ENCODE data around the gene SHQ1. TPM values are rescaled to one million over a fixed set of nuclear protein-coding genes. Genes with fewer than 3 reads are reported as not detected.
"Not testable (repeated sequence)": the region's sequence is repeated elsewhere in the genome, so short reads cannot be mapped to it uniquely, and the experiment has no call there.

Gene SHQ1
- total RNA-seq, 3 donors from 2014 or later (not counting 1 experiment from before 2014, with no cell fraction given), result 16.3 to 36.7 (median 35.9) TPM

GRCh38 chr3:72719137-72719536 lies 129.1 kb downstream of the SHQ1 start:
- DNase-seq (no peak), ATAC-seq (no peak)
- H3K27me3 Mint-ChIP-seq (ENCODE audit: low read depth in 2 of 2), result peaks cover 0 to 6% of the 10 kb centered on the region in 2 donors
- H3K9me3 Mint-ChIP-seq, result no peaks in the 10 kb centered on the region
- H3K4me3 ChIP-seq (ENCODE audit: low read length), result no peak overlapping the region
- no peak overlapping the region for H3K27ac ChIP-seq (ENCODE audit: low read length)
- no peaks in the 10 kb centered on the region for H3K4me1 Mint-ChIP-seq
- H3K27ac Mint-ChIP-seq, result no peak overlapping the region
- no peaks in the 10 kb centered on the region for H3K4me1 ChIP-seq (ENCODE audit: control insufficient read depth, insufficient read depth, low read length)
- H3K27me3 ChIP-seq (ENCODE audit: control insufficient read depth, insufficient read depth, low read length), result no peaks in the 10 kb centered on the region
- no peak for TF ChIP-seq CTCF (IDR thresholded peaks at IDR 0.05)
- H3K36me3 Mint-ChIP-seq, result peaks cover 6% of the 10 kb centered on the region
- H3K9me3 ChIP-seq (ENCODE audit: control insufficient read depth, insufficient read depth, low read length), result peaks cover 5% of the 10 kb centered on the region
- no peaks in the 10 kb centered on the region for H3K36me3 ChIP-seq (ENCODE audit: control insufficient read depth, insufficient read depth, low read length)
- H3K4me3 Mint-ChIP-seq, result no peak overlapping the region
- intact Hi-C loops (cut with micrococcal nuclease), result no loop called here

GRCh38 chr3:72714135-72714534 lies 134.1 kb downstream of the SHQ1 start:
- H3K4me3 ChIP-seq (ENCODE audit: low read length); ATAC-seq; H3K9me3 ChIP-seq (ENCODE audit: control insufficient read depth, insufficient read depth, low read length); intact Hi-C loops (cut with micrococcal nuclease); H3K36me3 ChIP-seq (ENCODE audit: control insufficient read depth, insufficient read depth, low read length); H3K4me3 Mint-ChIP-seq; H3K4me1 ChIP-seq (ENCODE audit: control insufficient read depth, insufficient read depth, low read length); H3K27ac ChIP-seq (ENCODE audit: low read length); H3K27ac Mint-ChIP-seq; DNase-seq; H3K9me3 Mint-ChIP-seq; H3K27me3 ChIP-seq (ENCODE audit: control insufficient read depth, insufficient read depth, low read length); H3K27me3 Mint-ChIP-seq (ENCODE audit: low read depth in 2 of 2); H3K4me1 Mint-ChIP-seq; H3K36me3 Mint-ChIP-seq: not testable (repeated sequence)
- no CpG with 5 or more reads among the region's 3 CpGs for WGBS (ENCODE audit: insufficient coverage)

DNA sequence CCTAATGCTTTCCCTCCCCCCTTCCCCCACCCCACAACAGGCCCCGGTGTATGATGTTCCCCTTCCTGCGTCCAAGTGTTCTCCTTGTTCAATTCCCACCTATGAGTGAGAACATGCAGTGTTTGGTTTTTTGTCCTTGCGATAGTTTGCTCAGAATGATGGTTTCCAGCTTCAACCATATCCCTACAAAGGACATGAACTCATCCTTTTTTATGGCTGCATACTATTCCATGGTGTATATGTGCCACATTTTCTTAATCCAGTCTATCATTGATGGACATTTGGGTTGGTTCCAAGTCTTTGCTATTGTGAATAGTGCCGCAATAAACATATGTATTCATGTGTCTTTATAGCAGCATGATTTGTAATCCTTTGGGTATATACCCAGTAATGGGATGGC lies 137.8 kb downstream of the SHQ1 start:
- H3K27me3 Mint-ChIP-seq (ENCODE audit: low read depth in 2 of 2); H3K27me3 ChIP-seq (ENCODE audit: control insufficient read depth, insufficient read depth, low read length); ATAC-seq; H3K4me3 Mint-ChIP-seq; H3K27ac Mint-ChIP-seq; DNase-seq; H3K36me3 Mint-ChIP-seq; H3K9me3 Mint-ChIP-seq; H3K27ac ChIP-seq (ENCODE audit: low read length); H3K4me1 ChIP-seq (ENCODE audit: control insufficient read depth, insufficient read depth, low read length); H3K9me3 ChIP-seq (ENCODE audit: control insufficient read depth, insufficient read depth, low read length); intact Hi-C loops (cut with micrococcal nuclease); H3K36me3 ChIP-seq (ENCODE audit: control insufficient read depth, insufficient read depth, low read length); H3K4me1 Mint-ChIP-seq; H3K4me3 ChIP-seq (ENCODE audit: low read length): not testable (repeated sequence)
- WGBS (ENCODE audit: insufficient coverage), result 100% methylated on average over 3 of the region's 4 CpGs

DNA sequence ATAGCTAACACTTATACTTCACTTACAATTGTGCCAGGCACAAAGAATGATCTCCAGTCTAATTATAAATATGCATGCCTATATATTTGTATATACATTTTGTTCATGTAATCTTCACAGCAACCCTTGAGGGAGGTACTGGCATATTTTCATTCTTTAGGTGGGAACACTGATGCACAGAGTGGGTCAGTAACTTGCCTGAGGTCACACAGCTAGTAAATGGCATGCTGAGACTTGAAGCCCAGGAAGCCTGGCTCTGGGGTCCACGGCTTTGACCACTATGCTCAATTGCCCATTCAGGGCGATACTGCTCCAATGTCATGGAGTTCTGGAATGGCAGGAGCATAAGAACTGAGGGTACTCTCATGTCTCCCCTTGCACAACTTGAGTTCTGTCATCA lies 139.8 kb downstream of the SHQ1 start:
- H3K27ac Mint-ChIP-seq, result no peak overlapping the region
- no peaks in the 10 kb centered on the region for H3K27me3 Mint-ChIP-seq (ENCODE audit: low read depth in 2 of 2)
- Histone ChIP-seq H3K36me3 (ENCODE audit: control insufficient read depth, insufficient read depth, low read length) (no peaks in the 10 kb centered on the region), H3K9me3 (ENCODE audit: control insufficient read depth, insufficient read depth, low read length) (no peaks in the 10 kb centered on the region), H3K4me1 (ENCODE audit: control insufficient read depth, insufficient read depth, low read length) (no peaks in the 10 kb centered on the region), H3K27ac (ENCODE audit: low read length) (no peak overlapping the region), H3K4me3 (ENCODE audit: low read length) (no peak overlapping the region), H3K27me3 (ENCODE audit: control insufficient read depth, insufficient read depth, low read length) (no peaks in the 10 kb centered on the region)
- no peak for TF ChIP-seq CTCF (IDR thresholded peaks at IDR 0.05)
- H3K9me3 Mint-ChIP-seq, result no peaks in the 10 kb centered on the region
- H3K4me1 Mint-ChIP-seq, result no peaks in the 10 kb centered on the region
- ATAC-seq, result no peak
- intact Hi-C loops (cut with micrococcal nuclease), result no loop called here
- no peaks in the 10 kb centered on the region for H3K36me3 Mint-ChIP-seq
- H3K4me3 Mint-ChIP-seq, result no peak overlapping the region
- no peak for DNase-seq
- WGBS (ENCODE audit: insufficient coverage), result 89% methylated on average over 2 of the region's 2 CpGs

DNA sequence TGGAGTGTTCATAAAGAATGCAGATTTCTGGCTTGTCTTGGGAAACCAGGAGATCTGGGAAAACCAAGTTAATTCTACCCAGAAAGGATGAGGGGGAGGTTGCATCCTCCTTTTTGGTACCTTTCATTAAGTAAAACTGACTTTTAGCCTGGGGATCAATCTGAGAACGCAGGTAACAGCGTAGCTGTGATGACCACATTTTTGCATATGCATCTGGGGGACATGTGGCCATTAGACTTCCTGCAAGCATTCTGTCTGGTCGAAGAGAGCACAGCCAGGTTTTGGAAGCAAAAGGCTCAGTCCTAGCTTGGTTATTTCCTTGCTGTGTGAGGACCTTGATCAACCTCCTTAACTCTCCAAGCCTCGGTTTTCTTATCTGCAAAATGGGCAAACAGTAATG lies 145.2 kb downstream of the SHQ1 start:
- no peaks in the 10 kb centered on the region for H3K36me3 Mint-ChIP-seq
- Histone ChIP-seq H3K27me3 (ENCODE audit: control insufficient read depth, insufficient read depth, low read length) (no peaks in the 10 kb centered on the region), H3K27ac (ENCODE audit: low read length) (no peak overlapping the region), H3K36me3 (ENCODE audit: control insufficient read depth, insufficient read depth, low read length) (no peaks in the 10 kb centered on the region), H3K9me3 (ENCODE audit: control insufficient read depth, insufficient read depth, low read length) (no peaks in the 10 kb centered on the region), H3K4me3 (ENCODE audit: low read length) (no peak overlapping the region), H3K4me1 (ENCODE audit: control insufficient read depth, insufficient read depth, low read length) (no peaks in the 10 kb centered on the region)
- H3K27me3 Mint-ChIP-seq (ENCODE audit: low read depth in 2 of 2), result peaks cover 0 to 3% of the 10 kb centered on the region in 2 donors
- H3K4me1 Mint-ChIP-seq, result no peaks in the 10 kb centered on the region
- no peak overlapping the region for H3K4me3 Mint-ChIP-seq
- WGBS (ENCODE audit: insufficient coverage), result 80% methylated on average over 3 of the region's 4 CpGs
- H3K27ac Mint-ChIP-seq, result no peak overlapping the region
- no peak for DNase-seq
- no peak for ATAC-seq
- H3K9me3 Mint-ChIP-seq, result no peaks in the 10 kb centered on the region
- intact Hi-C loops (cut with micrococcal nuclease), result no loop called here
- no peak for TF ChIP-seq CTCF (IDR thresholded peaks at IDR 0.05)

All from natural killer cell (primary cell).